ENCODE measurements around the gene RPL36AL.
"Not testable (repeated sequence)": the region's sequence is repeated elsewhere in the genome, so short reads cannot be mapped to it uniquely, and the experiment has no call there.

The RPL36AL gene

DNA sequence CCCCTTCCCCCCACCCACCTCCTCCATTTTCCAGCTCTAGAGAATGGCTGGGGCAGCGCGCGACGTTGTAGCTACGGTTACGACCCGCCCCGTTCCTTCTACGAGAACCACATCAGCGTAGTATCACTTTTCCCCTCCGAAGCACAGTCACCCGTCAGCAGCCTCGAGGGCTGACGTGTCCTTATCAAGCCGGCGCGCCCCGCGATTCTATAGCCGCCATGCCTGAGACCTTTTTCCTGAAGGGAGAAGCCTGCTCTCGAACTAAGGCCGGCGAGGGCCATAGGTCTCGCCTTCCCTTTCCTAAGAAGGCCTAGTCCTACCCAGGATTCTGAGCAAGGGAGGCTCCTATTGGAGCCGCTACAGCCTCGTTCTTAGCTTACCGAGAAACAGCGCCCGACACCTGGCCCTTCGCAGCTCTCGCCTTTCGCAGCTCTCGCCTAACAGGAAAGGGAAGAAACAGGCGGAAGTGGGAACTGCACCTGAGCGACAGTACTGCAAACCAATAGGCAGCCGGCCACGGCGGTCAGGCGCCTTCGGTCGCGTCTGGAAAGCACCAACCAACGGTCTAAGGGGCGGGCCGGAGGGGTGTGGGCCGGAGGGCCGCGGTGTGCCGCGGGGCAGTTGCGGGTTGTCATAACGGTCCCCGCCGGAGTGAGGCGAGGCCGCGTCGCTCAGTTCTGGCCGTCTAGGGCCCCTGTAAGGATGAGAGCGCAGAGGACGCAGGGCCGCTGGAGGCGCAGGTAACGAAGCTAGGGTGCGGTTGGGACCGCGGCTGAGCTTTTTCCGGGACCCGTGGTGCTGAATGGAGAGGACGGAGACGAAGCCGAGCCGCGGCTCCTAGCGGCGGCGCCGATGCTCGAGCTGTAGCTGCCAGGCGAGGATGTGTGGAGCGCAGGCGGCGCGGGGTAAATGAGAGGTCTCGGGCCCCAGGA, at the start of gene RPL36AL, which contains the start of gene MGAT2:
Gene RPL36AL, minus strand, starts transcription at position 445 of the 932 bp plus-strand sequence. CDS start 1,522 bp downstream, outside the sequence.
Gene MGAT2, plus strand, starts transcription at position 618 of the 932 bp plus-strand sequence. CDS start 470 bp downstream, outside the sequence.
- peak; percentile 90 to 98 for DNase-seq

DNA sequence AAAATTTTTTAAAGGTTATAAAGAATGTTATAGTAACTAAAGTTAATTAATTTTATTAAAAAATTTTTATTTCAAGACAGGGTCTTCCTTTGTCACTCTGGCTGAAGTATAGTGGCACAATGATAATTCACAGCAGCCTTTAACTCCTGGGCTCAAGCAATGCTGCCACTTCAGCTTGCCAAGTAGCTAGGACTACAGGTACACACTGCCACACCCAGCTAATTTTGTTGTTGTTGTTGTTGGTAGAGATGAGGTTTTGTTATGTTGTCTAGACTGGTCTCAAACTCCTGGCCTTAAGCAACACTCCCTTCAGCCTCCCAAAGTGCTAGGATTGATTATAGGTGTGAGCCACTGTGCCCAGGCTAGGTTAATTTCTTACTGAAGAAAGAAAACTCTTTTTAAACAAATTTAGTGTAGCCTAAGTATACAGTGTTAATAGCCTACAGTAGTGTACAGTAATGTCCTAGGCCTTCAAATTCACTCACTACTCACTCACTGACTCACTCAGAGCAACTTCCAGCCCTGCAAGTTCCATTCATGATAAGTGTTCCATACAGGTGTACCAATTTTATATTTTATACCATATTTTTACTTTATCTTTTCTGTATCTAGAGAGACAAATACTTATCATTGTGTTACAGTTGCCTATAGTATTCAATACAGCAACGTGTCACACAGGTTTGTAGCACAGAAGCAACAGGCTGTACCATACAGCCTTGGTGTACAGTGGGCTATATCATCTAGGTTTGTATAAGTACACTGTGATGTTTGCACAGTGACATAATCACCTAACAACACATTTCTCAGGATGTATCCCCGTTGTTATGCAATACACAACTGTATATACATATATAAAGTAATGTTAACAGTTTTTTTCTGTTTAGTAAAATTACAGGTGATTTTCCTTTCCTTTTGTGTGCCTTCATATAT, 39.4 kb upstream of the RPL36AL start:
- no peak for DNase-seq

DNA sequence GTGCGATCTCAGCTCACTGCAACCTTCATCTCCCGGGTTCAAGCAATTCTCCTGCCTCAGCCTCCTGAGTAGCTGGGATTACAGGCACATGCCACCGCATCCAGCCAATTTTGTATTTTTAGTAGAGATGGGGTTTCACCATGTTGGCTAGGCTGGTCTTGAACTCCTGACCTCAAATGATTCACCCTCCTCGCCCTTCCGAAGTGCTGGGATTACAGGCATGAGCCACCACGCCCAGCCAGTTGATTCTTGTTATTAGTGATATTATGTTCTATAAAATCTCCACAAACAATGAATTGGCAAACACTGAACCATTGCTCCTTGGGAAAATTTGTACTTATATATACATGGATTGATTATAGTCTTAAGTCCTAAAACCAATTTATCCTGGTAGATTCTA, 37.1 kb upstream of the RPL36AL start:
- DNase-seq: not testable (repeated sequence)

DNA sequence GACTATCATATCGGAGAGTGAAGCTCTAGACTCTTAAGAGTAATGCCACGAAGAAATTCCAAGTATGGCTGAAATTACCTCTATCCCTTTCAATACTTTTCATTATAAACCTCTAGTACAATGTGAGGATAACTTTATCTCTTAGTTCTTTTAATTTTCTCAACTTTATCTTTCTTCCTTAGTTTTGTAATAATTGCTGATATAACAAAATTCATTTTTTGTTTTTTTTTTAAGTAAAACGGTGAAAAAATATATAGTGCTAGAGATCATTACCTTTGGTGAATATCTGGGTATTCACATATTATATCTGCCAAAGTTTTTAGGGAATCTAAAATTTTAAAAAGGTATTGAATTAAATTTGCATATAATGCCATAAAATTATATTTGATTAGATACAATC, 34.1 kb upstream of the RPL36AL start:
- DNase-seq: no peak

DNA sequence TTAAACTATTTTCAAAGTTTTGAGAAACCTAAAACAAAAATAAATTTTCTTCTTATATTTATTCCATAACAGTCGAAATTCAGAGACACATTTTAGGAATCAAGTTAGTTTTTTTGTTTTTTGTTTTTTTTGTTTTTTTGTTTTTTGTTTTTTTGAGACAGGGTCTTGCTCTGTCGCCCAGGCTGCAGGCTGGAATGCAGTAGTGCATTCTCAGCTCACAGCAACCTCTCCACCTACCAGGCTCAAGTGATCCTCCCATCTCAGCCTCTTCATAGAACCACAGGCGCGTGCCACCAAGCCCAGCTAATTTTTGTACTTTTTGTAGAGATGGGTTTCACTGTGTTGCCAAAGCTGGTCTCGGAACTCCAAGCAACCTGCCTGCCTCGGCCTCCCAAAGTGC, 33.1 kb upstream of the RPL36AL start:
- DNase-seq: no peak

DNA sequence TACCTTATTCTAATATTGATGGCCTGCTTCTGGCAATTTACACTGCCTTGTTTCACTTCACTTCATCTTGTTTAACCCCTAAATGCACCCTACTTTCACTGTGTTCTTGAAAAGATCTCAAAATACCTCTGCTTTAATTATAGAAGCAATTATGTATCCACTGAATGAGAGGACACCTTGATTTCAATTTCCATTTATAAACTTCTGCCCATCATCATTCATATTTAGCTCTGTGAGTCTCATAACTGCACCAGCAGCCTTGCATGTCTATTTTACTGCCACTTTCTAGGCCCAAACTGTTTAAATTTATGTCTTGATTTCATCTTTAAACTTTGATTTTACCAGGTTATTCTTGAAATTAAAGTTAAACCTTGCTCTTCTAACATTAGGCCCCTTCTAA, 21.7 kb upstream of the RPL36AL start:
- DNase-seq: no peak

DNA sequence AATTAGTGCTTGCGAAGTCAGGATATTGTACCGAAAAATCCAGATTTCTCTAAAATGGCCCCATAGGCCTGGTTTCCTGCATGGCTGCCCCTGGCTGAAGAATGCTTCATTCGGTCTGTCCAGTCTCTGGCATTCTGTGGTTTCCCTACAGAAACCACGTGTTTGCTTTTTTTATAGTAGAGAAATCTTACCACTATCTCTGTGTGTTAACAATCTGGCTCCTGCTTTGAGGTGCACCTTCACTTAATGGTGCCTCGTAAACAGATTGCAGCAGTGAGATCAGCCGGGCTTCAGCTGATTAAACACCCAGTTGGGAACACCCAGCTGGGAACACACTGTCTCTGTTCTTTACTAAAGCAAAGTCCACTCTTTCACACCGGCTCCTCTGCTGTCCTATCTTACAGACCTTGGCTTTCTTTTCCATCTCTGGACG, 21.3 kb upstream of the RPL36AL start:
- no peak for DNase-seq

DNA sequence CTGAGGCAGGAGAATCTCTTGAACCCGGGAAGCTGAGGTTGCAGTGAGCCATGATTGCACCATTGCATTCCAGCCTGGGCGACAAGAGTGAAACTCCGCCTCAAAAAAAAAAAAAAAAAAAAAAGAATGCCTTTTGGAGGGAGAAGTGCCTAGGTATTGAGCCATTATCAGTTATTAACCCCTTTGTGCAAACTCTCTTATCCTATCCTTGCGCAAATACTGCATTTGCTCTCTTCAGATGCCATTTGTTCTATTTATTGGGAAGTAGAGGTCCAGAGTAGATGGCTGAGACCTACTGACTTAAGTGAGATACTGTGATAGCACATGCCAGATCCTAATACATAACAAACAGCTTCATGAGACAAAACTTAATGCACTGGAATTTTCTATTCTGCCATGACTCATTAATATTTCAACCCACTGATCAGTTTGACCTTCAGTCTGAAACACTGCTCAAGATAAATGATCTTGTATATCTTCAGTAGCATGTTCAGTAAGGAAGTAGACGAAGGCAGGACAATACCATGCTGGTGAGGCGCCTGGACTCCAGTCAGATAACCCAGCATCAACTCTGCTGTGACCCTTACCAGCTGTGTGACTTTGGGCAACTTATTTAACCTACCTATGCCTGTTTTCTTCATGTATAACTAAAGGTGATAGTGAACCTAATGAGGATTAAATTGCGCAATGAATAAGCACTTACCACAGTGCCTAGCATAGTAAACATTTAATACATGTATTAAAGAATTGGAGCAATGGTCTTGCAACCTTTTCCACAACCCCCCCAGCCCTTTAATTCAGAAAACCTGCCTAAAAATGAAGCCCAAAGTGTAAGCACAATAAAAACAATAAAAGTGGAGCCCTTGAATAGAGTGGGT, 20.4 kb upstream of the RPL36AL start:
- DNase-seq: no peak

DNA sequence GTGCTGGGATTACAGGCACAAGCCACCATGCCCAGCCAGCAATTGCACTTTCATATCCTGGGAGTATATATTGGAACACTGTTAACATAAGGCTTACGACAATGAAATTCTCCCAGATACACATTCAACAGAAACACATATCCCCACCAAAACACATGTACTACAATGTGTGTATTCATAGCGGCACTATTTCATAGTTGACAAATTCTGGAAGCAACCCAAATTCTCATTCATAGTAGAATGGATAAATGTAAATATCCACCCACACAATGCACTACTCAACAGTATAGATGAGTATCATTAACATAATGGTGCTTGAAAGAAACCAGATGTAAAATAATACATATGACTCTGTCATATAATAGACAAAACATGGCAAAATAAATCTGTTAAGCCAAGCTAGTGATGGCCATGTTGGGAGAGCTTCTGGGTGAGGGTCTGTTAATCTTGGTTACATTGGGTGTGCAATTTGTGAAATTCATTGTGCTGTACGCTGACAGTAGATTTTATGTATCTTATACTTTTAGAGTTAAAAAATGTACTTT, 17.2 kb upstream of the RPL36AL start:
- DNase-seq: no peak

DNA sequence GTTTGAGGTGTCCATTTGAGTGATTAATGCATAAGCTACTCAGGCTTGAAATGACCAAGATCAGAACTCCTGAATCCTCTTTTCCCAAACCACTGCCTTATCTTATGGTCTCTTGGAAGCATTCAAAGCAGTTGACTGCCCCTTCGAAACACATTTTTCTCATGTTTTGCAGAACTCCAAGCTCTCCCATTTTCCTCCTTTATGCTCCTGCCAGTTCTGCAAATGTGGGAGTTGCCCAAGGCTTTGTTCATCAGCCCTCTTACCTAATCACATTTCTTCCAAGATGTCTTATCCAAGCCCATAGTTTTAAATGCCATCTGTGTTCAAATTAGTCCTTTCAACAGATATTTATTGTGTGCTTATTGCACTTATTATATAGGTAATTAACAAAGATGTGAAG, 16.4 kb upstream of the RPL36AL start:
- no peak for DNase-seq

DNA sequence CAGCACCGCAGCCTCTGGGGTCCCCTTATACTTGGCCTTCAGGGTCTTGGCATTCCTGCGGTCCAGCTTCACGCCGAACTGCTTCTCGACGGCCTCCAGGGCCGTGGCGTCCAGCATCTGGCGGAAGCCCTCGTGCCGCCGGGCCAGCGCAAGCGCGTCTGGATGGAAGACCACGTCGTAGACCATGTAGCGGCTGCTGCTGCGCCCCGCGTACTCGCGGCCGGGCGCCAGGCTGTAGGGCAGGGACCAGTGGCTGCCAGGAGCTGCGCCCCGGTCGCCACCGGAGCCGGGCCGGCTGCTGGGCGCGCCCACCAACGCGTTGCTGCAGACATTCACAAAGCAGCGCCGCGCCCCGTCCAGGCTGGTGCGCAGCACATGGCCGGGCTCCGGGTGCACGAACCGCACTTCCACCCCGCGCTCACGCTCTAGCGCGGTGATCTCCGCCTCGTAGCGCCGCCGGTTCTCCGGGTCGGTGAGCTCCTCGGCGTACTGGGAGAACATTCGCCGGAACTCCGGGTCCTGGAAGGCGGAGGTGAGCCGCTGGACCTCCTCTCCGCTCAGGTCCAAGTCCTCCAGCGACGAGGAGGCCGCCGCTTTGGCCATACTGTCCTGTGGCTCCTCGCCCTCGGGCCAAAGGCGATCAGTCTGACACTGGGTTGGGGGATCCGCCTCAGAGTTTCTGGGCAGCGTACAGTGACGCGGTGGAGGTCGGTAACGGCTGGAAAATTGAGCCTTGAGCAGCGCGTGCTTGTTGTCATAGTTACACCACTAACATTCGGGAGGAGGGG, 14.3 kb upstream of the RPL36AL start, which contains the start of gene DNAAF2:
Gene DNAAF2, minus strand, starts transcription at position 698 of the 788 bp plus-strand sequence. Its CDS starts 95 bp downstream, at position 603.
- DNase-seq: peak in 1 of 2 experiments; percentile 69

DNA sequence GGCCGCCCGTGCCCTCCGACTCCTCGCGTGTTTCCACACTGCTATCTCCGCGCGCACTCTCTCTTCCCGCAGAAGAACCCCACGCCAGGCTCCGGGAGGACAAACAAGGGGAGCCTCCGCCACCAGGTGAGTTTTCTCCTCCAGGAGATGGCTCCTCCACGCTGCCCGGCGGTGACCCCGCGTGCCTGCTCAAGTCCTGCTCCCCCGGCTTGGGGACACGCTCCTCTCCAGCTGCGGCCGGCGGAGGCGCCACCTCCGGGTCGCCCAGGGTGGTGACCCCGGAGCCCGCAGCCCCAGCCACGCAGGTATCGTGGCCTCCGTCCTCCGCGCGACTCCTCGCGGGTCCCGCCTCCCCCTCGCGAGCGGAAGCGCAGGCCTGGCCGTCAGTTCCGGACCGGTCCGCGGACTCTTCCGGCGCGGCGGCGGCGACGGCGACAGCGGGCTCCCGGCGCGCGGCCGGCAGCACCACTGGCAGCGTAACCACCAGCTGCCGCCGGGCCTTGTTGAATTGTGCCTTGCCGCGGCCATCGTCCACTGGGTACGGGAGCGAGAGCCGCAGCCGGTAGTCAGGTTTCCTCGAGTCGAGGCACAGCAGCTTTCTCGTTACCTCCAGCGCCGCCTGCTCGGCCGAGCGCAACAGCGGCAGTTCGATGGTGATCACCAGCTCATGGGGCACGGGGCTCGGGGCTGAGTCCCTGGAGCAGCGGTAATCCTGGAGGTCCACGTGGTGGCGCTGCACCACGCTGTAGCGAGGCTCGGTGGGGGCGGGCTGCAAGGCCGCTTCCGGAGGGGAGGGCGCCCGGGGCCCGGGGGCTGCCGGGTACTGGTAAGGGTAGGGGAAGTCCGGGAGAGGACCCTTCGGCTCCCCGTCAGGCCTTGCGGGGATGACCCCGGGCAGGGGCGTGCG, 13.5 kb upstream of the RPL36AL start:
- DNase-seq: peak; percentile 78 to 91

DNA sequence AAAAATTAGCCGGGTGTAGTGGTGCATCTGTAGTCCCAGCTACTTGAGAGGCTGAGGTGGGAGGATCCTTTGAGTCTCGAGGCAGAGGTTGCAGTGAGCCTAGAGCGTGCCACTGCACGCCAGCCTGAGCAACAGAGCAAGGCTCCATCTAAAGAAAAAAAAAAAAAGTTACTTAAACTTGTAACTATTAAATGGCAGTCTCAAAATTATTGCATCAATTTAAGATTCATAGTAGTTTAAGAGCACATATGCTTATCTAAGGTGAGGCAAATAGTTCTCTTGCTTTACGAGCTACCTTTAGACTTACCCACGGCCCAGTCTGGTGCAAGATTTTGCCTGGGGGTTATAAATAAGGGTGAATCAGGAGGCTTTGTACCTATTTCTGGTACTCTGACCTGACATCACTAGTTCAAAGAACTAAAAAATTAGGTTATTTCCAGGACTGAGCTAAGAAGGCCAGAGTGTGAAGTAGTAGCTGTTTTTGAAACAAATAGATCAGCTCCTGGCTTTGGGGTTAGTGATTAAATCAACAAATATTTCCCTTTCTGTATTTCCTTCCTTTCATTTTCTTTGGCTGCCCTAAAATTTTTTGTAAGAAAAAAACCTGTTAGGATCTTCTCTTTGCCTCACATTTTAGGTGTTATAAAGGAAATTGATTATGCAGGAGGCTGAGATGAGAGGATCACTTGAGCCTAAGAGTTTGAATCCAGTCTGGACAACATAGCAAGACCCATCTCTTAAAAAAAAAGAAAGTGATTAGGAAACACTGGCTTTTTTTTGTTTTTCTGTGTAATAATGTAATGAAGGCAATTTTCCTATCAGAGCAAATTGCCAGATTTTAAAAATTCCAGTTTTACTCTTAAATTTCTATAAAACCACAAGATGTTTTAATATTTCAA, 3.8 kb upstream of the RPL36AL start:
- DNase-seq: no peak

DNA sequence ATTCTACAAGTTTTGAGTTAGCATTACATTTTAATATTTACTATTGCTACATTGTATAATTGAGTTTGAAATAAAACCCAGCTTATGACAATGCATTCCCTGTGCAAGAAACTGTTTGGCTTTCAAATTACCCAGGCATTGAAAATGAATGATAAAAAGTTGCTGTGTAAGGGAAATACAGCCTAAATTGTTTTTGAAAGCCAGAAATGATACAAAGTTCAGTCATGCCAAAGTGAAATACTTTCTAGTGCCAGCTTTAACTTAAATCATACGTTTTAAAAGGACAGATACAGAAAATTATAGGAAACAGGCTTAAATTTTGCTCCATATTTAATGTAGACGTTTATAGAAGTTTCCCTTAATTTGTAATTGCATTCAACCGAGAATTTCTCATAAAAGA, 3.0 kb upstream of the RPL36AL start:
- DNase-seq: no peak

DNA sequence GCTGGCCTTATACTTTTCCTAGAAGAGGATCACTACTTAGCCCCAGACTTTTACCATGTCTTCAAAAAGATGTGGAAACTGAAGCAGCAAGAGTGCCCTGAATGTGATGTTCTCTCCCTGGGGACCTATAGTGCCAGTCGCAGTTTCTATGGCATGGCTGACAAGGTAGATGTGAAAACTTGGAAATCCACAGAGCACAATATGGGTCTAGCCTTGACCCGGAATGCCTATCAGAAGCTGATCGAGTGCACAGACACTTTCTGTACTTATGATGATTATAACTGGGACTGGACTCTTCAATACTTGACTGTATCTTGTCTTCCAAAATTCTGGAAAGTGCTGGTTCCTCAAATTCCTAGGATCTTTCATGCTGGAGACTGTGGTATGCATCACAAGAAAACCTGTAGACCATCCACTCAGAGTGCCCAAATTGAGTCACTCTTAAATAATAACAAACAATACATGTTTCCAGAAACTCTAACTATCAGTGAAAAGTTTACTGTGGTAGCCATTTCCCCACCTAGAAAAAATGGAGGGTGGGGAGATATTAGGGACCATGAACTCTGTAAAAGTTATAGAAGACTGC, 1.7 kb upstream of the RPL36AL start:
- no peak for DNase-seq

DNA sequence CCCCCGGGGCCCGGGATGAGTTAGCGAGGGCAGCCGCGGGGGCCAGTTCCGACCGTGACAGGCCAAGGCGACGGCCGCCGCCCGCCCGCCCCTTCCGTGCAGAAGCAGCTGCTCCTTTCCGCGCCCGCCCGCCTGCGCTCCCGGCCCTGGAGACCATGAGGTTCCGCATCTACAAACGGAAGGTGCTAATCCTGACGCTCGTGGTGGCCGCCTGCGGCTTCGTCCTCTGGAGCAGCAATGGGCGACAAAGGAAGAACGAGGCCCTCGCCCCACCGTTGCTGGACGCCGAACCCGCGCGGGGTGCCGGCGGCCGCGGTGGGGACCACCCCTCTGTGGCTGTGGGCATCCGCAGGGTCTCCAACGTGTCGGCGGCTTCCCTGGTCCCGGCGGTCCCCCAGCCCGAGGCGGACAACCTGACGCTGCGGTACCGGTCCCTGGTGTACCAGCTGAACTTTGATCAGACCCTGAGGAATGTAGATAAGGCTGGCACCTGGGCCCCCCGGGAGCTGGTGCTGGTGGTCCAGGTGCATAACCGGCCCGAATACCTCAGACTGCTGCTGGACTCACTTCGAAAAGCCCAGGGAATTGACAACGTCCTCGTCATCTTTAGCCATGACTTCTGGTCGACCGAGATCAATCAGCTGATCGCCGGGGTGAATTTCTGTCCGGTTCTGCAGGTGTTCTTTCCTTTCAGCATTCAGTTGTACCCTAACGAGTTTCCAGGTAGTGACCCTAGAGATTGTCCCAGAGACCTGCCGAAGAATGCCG, 872 bp upstream of the RPL36AL start:
- DNase-seq: peak; percentile 18 to 58

DNA sequence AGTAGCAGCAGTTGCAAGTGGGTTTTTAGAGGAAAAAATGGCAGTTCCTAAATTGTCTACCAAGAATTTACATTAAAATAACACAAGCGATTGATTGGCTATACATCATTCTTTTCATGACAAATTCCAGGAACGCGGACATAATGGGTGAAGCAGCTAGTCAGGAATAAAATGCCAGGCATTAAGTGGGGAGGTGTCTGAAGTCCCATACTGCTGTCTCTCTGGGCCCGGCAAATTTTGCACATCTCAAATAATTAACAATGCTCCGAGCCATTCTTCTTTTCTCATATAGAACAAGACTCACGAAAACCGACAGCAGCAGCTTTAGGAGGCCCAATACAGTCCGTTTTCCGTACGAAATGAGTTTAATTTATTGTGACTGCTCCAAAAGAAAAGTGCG, 696 bp downstream of the RPL36AL start:
- no peak for DNase-seq

DNA sequence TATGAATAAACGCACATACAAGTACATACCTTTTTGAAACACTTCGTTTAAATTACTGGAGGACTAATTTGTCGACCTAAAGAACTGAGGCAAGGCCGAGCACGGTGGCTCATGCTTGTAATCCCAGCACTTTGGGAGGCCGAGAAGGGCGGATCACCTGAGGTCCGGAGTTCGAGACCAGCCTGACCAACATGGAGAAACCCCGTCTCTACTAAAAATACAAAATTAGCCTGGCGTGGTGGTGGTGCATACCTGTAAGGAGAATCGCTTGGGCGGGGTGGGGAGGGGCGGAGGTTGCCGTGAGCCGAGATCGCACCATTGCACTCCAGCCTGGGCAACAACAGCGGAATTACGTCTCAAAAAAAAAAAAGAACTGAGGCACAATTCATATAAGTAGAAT, 1.2 kb downstream of the RPL36AL start:
- not testable (repeated sequence) for DNase-seq

Data from SW 1271 (cell line).